SK-N-DZ (cell line): Measurements from ENCODE around the gene SLC10A2. TPM values are rescaled to one million over a fixed set of nuclear protein-coding genes. Genes with fewer than 3 reads are reported as not detected.
A peak's percentile ranks its signal among the peaks of the same experiment; 100 is the strongest.
"Not testable (repeated sequence)": the region's sequence is repeated elsewhere in the genome, so short reads cannot be mapped to it uniquely, and the experiment has no call there.

ENCODE experiments used
- DNase-seq: peaks from one replicate; pipeline ENCODE4 v3.0.0-alpha.2; 2015; ENCODE audit warnings: low spot score
- polyA plus RNA-seq, 2 experiments: library from polyadenylated mRNA; depleted of rRNA; stranded (reverse); fragments of >200 nt; gene quantifications; 2 replicates each; pipeline ENCODE4 v1.2.3, GENCODE V29; 2014

Gene SLC10A2, protein sequence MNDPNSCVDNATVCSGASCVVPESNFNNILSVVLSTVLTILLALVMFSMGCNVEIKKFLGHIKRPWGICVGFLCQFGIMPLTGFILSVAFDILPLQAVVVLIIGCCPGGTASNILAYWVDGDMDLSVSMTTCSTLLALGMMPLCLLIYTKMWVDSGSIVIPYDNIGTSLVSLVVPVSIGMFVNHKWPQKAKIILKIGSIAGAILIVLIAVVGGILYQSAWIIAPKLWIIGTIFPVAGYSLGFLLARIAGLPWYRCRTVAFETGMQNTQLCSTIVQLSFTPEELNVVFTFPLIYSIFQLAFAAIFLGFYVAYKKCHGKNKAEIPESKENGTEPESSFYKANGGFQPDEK
- polyA plus RNA-seq (2014; cell fraction: cytosol; rRNA removed) = not detected in 2 replicates
- polyA plus RNA-seq (2014; cell fraction: nucleus; rRNA removed) = not detected in 2 replicates

GRCh38 chr13:103066079-103066780 is at the start of gene SLC10A2:
TSS of gene SLC10A2 (minus strand) at chr13:103066417. CDS start at chr13:103066249, 168 bp downstream.
- no peak for DNase-seq

- no peak for DNase-seq
Measured at GRCh38 chr13:103107580-103107979, 41.4 kb upstream of the SLC10A2 start.

DNA sequence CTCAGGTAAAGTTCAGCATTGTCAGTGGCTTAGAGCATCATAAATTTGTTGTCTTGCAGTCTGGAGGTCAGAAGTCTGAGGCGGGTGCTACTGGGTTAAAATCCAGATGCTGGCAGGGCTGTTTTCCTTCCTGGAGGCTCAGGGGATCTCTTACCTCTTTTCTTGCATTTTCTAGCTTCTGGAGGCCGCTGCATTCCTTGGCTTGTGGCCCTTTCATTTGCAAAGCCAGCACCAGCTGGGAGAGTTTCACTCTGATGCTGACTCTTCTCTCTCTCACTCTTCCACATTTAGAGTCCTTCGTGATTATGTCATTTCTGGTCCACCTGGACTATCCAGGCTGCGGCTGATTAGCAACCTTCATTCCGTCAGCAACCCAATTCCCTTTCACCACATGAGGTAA is 38.1 kb upstream of the SLC10A2 start:
- no peak for DNase-seq

- DNase-seq = not testable (repeated sequence)
Measured at GRCh38 chr13:103103456-103103855, 37.2 kb upstream of the SLC10A2 start.

- DNase-seq = no peak
Measured at GRCh38 chr13:103102482-103102881, 36.3 kb upstream of the SLC10A2 start.

DNA sequence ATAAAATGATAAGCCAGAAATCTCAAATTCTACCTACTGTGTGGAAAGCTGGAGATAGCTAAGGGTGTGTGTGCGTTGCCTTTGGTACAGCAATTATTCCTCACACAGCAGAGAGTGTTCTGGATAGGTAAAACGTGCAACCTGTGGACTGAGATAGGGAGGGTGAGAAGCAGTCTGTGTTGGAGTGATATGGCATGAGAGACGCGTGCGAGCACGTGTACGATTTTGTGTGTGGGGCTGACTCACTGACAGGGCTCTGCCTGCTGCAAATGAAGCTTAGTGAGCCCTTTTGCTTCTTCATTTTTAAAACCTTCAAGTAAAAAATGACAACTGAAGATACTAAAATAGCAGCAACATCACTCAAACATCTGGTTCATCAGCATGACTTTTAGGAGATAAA is 35.7 kb upstream of the SLC10A2 start:
- DNase-seq = no peak

- DNase-seq = peak; percentile 13
Measured at GRCh38 chr13:103101500-103101899, 35.3 kb upstream of the SLC10A2 start.

- DNase-seq = no peak
Measured at GRCh38 chr13:103100830-103101229, 34.6 kb upstream of the SLC10A2 start.

GRCh38 chr13:103099722-103100293 is 33.6 kb upstream of the SLC10A2 start:
- no peak for DNase-seq

GRCh38 chr13:103098535-103098934 is 32.3 kb upstream of the SLC10A2 start:
- DNase-seq = no peak

DNA sequence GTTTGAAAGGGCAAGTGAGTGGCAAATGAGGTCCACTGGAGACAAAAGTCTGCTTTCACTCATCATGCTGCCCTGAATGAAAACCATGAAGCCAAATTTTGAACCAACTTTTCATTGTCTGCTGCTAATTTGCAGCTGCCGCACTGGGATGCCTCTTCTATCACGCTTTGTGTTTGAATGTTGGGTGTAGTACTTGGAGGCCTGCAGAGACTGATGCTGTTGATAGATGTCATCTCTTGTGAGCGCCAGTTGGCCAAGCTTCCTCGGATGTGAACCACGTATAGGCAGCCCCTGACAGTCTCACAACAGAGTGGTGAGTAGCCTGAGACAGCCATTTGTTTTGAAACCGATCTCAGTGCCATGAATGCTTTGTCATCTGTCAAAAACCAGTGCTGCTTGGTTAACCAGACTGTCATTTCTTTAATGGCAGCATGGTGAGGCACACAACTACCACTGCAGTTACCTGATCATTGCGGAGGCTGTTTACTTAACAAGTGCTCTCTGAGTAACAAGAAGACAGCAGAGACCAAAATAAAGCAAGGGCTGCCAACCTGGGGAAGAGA is 31.2 kb upstream of the SLC10A2 start:
- no peak for DNase-seq

- DNase-seq = not testable (repeated sequence)
Measured at GRCh38 chr13:103093649-103094048, 27.4 kb upstream of the SLC10A2 start.

GRCh38 chr13:103087275-103087674 is 21.1 kb upstream of the SLC10A2 start:
- no peak for DNase-seq

GRCh38 chr13:103081435-103081834 is 15.2 kb upstream of the SLC10A2 start:
- no peak for DNase-seq

GRCh38 chr13:103078158-103078557 is 11.9 kb upstream of the SLC10A2 start:
- no peak for DNase-seq

- no peak for DNase-seq
Measured at GRCh38 chr13:103068836-103069235, 2.6 kb upstream of the SLC10A2 start.

DNA sequence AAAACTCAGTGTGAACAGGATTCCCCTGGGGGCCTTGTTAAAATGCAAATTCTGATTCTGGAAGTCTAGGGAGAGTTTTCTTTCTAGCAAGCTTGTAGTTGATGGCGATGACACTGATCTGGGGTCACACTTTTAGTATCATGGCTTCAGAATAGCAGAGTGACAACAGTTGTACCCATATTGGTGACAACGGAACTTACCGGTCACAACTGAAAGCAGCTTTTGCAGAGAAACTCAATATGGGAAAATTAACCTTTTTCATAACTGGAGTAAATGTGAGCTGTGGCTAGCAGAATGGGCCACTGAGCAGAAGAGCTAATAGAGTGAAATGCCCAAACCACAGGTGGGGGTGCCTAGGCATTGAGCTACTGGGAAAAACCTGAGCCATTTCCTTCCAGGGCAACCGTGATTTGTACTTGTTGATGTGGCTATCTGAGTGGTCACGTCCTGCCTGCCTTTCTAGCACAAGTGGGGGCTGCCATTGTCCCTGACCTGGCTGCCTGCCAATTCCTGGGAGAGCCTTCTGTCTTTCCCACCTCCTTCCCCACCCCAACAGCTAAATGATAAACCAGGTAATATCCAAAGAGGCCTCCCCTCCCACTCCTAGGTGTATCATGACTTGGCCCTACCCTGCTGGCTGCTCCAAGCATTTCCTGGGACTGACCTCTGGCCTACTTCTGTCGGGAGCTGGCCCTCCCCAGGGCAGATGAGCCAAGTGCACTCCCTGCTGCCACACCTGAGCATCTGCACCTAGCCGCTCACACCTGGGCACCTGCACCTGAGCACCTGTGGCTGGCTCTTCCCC is 1.7 kb upstream of the SLC10A2 start:
- DNase-seq = no peak

DNA sequence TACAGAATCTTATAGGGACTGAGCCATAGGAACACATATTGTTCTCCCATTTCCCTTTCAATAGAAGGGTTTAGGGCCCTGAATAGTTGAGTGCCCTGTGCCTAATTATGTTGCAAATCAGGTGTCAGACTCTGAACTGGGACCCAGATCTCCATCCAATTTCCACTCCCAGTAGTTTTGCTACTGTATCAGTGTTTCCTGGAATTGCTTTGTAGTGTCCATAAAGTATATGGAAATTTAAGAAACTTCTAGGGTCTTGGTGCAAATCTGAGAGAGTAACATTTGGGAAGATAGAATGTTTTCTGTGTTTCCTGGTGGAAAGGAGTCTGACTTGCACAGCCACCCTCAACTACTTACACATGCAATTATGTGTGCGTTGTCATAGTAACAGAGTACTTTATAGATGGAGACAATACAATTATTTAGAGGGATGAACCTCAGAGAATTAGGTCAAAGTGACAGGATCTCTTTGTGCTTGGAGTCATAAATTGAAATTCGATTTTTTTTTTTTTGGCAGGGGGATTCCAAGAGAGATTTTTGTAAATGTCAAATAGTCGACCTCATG is 646 bp upstream of the SLC10A2 start:
- DNase-seq = peak; percentile 10

GRCh38 chr13:103063376-103063775 is 2.8 kb downstream of the SLC10A2 start:
- DNase-seq = no peak

GRCh38 chr13:103062079-103062478 is 4.1 kb downstream of the SLC10A2 start:
- DNase-seq = no peak

DNA sequence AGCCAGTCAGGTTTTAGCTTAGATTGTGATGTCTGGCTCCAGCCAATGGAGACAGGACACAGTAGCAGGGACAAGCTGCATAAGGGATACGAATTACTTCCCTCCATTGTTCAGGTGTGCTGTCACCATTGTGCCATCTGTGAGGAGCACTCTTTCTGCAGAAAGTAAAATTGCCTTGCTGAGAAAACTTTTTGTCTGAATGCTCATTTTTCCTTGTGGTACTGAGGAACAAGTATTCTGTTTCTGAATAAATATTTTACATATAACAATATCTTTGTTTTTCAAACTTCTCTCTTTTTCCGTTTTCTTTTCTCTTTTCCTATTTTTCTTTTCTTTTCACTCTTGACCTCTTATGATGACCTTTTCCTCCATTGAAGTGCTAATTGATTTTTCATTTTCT is 10.2 kb downstream of the SLC10A2 start:
- DNase-seq = no peak
